GOT3 (cell line): Measurements from ENCODE around the gene PSMG4.
A peak's percentile ranks its signal among the peaks of the same experiment; 100 is the strongest.

ENCODE experiments used
- DNase-seq: peaks from one replicate; lab custom pipeline; 2025; ENCODE audit warnings: mixed read lengths; lab: John Stamatoyannopoulos, UW

PSMG4 gene, protein sequence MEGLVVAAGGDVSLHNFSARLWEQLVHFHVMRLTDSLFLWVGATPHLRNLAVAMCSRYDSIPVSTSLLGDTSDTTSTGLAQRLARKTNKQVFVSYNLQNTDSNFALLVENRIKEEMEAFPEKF

GRCh38 chr6:3258720-3259490, at the start of gene PSMG4:
Gene PSMG4, plus strand, starts transcription at chr6:3258947. Its CDS starts 76 bp downstream, at chr6:3259023.
- DNase-seq, result peak; percentile 78

- peak; percentile 82 for DNase-seq
These were observed 49.4 kb upstream of the PSMG4 start for GRCh38 chr6:3209114-3210023.

GRCh38 chr6:3210024-3210610, 48.6 kb upstream of the PSMG4 start:
- no peak for DNase-seq

- peak; percentile 53 for DNase-seq
These were observed 47.1 kb upstream of the PSMG4 start for GRCh38 chr6:3211681-3212080.

- no peak for DNase-seq
These were observed 46.5 kb upstream of the PSMG4 start for GRCh38 chr6:3212261-3212660.

GRCh38 chr6:3213334-3213695, 45.4 kb upstream of the PSMG4 start:
- DNase-seq, result no peak

- no peak for DNase-seq
These were observed 43.8 kb upstream of the PSMG4 start for GRCh38 chr6:3214898-3215297.

DNA sequence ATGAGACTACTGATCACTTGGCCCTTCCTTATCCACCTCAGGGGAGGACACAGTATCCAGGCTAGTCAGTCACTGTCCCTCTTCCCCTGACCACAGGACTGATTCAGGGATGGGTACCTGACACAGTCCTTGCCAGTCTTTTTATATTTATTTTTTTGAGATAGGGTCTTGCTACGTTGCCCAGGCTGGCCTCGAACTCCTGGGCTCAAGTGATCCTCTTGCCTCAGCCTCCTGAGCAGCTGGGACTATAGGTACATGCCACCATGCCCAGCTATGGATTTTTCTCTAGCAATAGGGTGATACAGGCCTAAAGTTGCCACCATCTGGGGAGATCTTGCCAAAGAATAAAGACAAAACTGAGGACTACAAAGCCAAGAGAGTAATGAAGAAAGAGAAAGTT, 41.5 kb upstream of the PSMG4 start:
- no peak for DNase-seq

- DNase-seq, result no peak
These were observed 40.5 kb upstream of the PSMG4 start for GRCh38 chr6:3218266-3218665.

- DNase-seq, result no peak
These were observed 38.4 kb upstream of the PSMG4 start for GRCh38 chr6:3220366-3220765.

- DNase-seq, result no peak
These were observed 37.2 kb upstream of the PSMG4 start for GRCh38 chr6:3221578-3221977.

GRCh38 chr6:3222506-3223038, 36.2 kb upstream of the PSMG4 start:
- no peak for DNase-seq

DNA sequence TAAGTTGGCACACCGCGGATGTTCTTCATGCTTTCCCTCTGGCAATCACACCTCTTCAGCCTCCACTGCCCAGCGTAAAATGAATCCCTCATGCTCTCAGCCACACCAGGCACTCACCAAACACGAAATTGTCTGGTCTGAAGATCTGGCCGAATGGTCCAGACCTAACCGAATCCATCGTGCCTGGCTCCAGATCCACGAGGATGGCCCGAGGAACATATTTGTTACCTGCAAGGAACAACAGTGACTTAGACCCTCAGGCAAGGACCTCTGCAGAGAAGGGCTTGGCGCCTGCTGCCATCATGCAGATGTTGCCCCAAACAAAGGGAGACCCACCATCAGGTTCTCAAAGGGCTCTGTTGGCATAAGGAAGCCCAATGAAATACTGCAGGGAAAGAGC, 32.7 kb upstream of the PSMG4 start:
- no peak for DNase-seq

DNA sequence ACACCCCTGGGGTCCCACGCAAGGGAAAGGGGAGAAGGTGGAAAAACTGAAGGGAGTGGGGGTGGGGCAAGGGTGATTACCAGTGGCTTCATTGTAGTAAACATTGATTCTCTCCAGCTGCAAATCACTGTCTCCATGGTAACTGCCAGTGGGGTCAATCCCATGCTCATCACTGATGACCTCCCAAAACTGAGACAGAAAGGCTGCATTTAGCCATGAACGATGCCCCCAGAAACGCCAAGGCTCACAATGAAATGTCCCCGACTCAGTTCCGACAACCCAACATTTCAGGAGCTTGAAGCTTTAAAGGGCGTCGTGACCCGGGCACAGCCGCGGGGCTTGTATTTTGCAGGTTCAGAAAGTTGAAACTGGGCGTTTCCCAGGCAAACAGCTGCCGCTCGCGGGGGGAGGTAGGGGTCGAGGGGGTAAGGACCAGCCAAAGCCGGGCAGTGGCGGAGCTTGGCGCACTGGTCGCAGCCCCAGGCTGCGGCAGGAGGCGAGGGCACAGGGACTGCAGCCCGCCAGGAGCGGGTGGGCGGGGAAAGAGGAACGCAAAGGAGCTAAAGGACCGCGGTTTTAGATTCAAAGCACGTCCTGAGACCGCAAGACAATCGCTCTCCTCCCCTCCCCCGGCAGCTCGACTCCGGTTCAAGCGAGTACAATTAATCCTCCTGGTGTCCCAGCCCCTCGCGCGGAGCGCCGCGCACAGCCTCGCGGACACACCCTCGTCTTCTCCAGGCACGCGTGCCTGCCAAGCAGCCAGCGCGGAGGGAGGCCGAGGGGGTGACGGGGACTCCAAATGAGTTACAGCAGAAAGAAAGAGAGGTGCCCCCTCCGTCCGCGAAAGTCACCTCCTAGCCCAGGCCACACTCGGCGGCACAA, 32.0 kb upstream of the PSMG4 start:
- DNase-seq, result no peak

DNA sequence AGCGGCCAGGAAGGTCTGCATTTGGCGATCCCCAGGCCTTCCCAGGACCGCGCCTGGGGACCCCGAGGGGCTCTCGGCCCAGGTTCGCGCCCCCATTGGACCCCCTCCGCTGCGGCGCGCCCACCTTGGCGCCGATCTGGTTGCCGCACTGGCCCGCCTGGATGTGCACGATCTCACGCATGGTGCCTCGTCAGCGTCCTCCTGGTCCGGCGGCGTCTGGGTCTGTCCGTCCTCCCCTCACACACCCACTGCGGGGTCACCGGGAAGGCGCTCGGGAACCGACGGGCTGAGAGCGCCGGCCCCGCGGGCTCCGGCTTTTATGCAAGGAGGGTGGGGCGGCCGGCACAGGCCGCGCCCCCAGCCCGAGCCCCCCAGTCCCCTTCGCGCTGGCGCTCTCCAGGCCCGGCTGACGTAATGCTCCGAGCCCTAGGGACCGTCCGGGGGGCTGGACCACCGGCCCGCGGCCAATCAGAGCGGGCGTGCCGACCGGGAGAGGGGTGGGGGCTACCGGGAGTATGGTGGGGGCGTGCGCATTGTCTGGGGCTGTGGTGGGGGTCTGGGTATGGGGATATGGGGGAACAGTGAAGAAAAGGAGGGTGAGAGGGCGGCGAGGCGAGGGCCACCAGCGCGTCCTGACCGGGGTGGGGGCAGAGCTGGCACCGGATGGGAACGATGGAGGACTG, 31.2 kb upstream of the PSMG4 start, which contains the start of gene TUBB2B:
Gene TUBB2B (minus strand): TSS at position 291 of the 683 bp plus-strand sequence. CDS start 110 bp downstream, at position 181.
- DNase-seq, result no peak

- DNase-seq, result no peak
These were observed 30.6 kb upstream of the PSMG4 start for GRCh38 chr6:3228046-3228671.

DNA sequence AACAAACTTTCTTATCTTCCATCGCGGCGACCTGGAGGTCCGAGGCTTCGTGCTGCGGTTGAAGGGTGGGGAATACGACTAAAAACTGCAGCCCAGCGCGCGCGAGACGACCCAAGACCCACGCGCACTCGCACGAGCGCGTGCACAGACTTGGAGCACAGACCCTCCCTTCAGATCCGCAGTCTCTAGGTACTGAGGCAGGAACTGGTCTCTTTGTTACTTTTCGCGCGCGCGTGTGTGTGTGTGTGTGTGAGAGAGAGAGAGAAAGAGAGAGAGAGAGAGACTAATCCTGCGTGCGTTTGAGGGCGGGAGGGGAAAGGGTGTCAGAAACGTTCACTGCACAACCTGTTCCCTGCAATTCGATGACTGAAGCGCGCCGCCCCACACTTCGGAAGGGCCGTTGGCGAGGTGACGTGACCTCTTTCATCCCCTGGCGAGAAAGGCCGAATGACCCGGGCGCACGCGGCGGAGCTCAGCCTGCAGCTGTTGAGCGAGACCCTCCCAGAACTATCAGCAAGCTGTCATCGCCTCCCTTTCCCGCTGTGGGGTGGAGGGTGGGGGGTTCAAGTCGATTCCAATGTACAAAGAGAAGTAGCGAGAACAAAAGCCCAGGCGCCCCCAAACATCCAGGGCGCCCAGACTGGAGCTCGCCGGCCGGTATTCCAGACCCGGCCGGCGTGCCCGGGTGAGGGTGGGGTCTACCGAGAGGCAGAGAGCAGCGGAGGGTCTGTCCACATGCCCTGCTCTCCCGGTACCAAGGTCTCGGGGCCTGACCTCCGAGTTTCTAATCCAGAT, 29.8 kb upstream of the PSMG4 start:
- no peak for DNase-seq

DNA sequence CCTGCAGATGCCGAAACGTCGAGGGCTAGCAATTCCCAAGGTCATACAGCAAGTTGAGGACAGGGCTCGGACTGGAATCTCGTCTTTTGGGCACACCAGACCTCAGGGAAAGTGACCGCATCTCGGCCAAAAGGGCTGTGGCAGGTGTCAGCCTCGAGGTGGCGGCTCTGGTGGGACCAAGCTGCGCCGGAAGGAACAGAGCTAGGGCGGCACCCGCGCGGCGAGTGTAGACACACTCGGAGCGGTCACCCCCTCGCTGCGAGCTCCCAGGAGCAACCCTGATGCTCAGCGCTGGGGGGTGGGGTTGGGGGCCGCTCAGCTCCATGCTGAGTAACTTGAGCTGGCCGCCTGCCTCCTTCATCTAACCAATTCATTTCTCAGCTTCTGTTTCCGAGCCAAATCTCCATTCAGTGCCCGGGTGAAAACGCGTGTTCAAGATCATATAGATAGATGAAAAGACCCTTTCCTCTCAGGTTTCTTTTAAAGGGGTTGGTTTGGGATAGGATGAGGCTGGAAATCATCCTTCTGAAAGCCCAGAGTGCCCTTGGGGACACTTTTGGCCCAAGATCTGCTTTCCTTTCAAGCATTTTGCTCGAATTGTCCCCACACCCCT, 29.1 kb upstream of the PSMG4 start:
- DNase-seq, result no peak
